Measurements from ENCODE around the gene KRI1.
A peak's percentile ranks its signal among the peaks of the same experiment; 100 is the strongest.

Gene KRI1

GRCh38 chr19:10518444-10519361 lies 47.1 kb downstream of the KRI1 start:
- DNase-seq (ENCODE audit: low spot score) = peak; percentile 68

GRCh38 chr19:10517760-10518443 lies 47.9 kb downstream of the KRI1 start:
- no peak for DNase-seq (ENCODE audit: low spot score)

GRCh38 chr19:10517361-10517759 lies 48.5 kb downstream of the KRI1 start, which contains the start of gene S1PR5:
Gene S1PR5, minus strand, starts transcription at chr19:10517447. Its CDS starts 2,436 bp downstream, at chr19:10515011.
- DNase-seq (ENCODE audit: low spot score) = peak; percentile 93

- peak; percentile 48 for DNase-seq (ENCODE audit: low spot score)
Observed at GRCh38 chr19:10516671-10517286, 49.0 kb downstream of the KRI1 start.

GRCh38 chr19:10516064-10516385 lies 49.8 kb downstream of the KRI1 start:
- DNase-seq (ENCODE audit: low spot score) = no peak

GRCh38 chr19:10514211-10515145 lies 51.3 kb downstream of the KRI1 start:
- DNase-seq (ENCODE audit: low spot score) = no peak

- no peak for DNase-seq (ENCODE audit: low spot score)
Observed at GRCh38 chr19:10513223-10513622, 52.6 kb downstream of the KRI1 start.

- no peak for DNase-seq (ENCODE audit: low spot score)
Observed at GRCh38 chr19:10510301-10510802, 55.5 kb downstream of the KRI1 start.

- no peak for DNase-seq (ENCODE audit: low spot score)
Observed at GRCh38 chr19:10508707-10509106, 57.1 kb downstream of the KRI1 start.

GRCh38 chr19:10508036-10508435 lies 57.8 kb downstream of the KRI1 start:
- DNase-seq (ENCODE audit: low spot score) = no peak

- DNase-seq (ENCODE audit: low spot score) = peak; percentile 57
Observed at GRCh38 chr19:10505583-10506229, 60.1 kb downstream of the KRI1 start.

Measured in pons (tissue), 1 donor.